ENCODE measurements around the gene FBXW11. TPM values are rescaled to one million over a fixed set of nuclear protein-coding genes. Genes with fewer than 3 reads are reported as not detected.

The FBXW11 gene
- total RNA-seq, 1 donor from 2014 or later, result 54.8 TPM

DNA sequence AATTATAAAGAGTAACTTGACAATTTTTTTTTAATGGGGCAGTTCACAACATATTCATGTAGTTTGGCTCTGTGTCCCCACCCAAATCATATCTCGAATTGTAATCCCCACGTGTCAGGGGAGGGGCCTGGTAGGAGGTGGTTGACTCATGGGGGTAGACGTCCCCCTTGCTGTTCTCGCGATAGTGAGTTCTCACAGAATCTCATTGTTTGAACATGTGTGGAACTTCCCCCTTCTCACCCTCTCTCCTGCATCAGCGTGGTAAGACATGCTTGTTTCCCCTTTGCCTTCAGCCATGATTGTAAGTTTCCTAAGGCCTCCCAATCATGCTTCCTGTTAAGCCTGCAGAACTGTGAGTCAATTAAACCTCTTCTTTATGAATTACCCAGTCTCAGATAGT lies 40.7 kb downstream of the FBXW11 start:
- Mint-ChIP-seq H3K27ac (ENCODE audit: unreplicated experiment) (peak overlapping the region; percentile 55), H3K36me3 (ENCODE audit: low read depth) (no peaks in the 10 kb centered on the region), H3K4me3 (ENCODE audit: unreplicated experiment) (no peak overlapping the region), H3K9me3 (ENCODE audit: low read depth) (no peaks in the 10 kb centered on the region), H3K27me3 (ENCODE audit: low read depth) (no peaks in the 10 kb centered on the region), H3K4me1 (ENCODE audit: low read depth) (peaks cover 58% of the 10 kb centered on the region)
- no peak for DNase-seq (ENCODE audit: low spot score)
- TF ChIP-seq, protein P1, sequence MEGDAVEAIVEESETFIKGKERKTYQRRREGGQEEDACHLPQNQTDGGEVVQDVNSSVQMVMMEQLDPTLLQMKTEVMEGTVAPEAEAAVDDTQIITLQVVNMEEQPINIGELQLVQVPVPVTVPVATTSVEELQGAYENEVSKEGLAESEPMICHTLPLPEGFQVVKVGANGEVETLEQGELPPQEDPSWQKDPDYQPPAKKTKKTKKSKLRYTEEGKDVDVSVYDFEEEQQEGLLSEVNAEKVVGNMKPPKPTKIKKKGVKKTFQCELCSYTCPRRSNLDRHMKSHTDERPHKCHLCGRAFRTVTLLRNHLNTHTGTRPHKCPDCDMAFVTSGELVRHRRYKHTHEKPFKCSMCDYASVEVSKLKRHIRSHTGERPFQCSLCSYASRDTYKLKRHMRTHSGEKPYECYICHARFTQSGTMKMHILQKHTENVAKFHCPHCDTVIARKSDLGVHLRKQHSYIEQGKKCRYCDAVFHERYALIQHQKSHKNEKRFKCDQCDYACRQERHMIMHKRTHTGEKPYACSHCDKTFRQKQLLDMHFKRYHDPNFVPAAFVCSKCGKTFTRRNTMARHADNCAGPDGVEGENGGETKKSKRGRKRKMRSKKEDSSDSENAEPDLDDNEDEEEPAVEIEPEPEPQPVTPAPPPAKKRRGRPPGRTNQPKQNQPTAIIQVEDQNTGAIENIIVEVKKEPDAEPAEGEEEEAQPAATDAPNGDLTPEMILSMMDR (IDR thresholded peaks at IDR 0.05), result no peak

DNA sequence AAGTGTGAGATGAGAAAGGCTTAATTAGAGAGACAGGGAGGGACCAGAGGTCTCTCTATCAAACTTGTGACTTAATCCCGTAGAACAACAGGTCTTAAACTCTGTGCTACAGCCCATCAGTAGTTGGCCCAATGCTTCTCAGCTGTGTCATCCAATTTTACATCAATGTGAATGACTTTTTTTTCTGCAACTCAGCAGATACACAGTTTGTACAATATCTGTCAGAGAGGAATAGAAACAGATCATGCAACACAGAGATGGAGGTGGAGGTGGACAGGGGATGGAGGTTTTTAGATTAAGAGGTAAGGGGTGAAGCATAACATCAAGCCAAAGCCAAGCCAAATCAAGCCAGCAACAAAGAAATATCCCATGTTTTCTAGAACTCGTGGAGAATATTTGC lies 43.0 kb downstream of the FBXW11 start:
- no peak overlapping the region for H3K27ac Mint-ChIP-seq (ENCODE audit: unreplicated experiment)
- TF ChIP-seq, protein P1 (IDR thresholded peaks at IDR 0.05), result no peak
- DNase-seq (ENCODE audit: low spot score), result no peak
- H3K27me3 Mint-ChIP-seq (ENCODE audit: low read depth), result no peaks in the 10 kb centered on the region
- H3K9me3 Mint-ChIP-seq (ENCODE audit: low read depth), result no peaks in the 10 kb centered on the region
- peaks cover 41% of the 10 kb centered on the region for H3K4me1 Mint-ChIP-seq (ENCODE audit: low read depth)
- H3K36me3 Mint-ChIP-seq (ENCODE audit: low read depth), result no peaks in the 10 kb centered on the region
- H3K4me3 Mint-ChIP-seq (ENCODE audit: unreplicated experiment), result no peak overlapping the region

DNA sequence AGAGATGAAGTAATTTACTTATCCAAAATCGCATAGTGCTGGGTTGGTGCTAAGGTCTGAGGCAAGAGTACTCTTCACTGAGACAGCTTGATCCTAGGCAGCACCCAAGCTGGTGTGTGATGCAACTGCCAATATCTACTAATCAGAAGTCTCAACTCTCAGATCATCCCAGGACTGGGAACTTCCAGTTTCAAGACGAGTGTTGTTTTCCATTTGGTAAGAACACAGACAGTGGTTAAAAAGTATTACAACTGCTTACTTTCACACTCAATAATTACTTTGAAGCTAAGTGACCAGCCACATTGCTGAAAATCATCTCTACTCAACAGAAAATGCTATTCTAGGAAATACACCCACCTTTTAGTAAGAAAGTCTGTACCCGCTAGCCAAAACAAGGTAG lies 45.3 kb downstream of the FBXW11 start:
- Mint-ChIP-seq H3K27me3 (ENCODE audit: low read depth) (no peaks in the 10 kb centered on the region), H3K4me1 (ENCODE audit: low read depth) (peaks cover 49% of the 10 kb centered on the region), H3K9me3 (ENCODE audit: low read depth) (no peaks in the 10 kb centered on the region), H3K27ac (ENCODE audit: unreplicated experiment) (no peak overlapping the region), H3K4me3 (ENCODE audit: unreplicated experiment) (no peak overlapping the region), H3K36me3 (ENCODE audit: low read depth) (no peaks in the 10 kb centered on the region)
- TF ChIP-seq, protein P1 (IDR thresholded peaks at IDR 0.05), result no peak
- no peak for DNase-seq (ENCODE audit: low spot score)

DNA sequence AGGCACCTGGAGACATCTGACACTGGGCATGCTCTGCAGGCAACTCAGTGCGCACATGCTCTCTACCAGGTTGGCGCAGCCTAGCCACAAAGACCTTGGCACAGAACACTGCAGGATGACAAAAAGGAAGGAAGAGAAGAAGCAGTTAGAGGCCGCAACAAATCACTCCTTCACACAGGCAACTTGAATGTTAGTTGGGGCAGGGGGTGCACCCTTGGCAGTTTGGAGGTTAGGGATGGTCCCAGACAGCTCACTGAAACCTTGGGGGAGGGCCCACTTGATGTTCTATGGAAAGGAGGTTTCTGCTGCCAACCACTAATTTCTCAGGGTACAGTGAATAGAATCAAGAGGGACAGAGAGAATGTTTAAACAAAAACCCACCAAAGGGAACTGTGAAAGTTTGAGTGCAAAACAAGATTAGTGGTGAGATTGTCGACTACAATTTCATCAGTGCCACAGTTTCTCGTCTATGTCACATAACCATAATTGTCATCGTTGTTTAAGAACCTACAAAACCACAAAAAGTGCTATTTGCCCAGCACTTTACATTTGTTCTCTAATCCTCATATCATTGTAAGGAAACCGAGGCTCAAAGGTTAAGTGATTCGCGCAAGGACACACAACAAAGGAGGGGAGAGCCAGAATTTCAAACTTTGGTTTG lies 48.7 kb downstream of the FBXW11 start:
- Mint-ChIP-seq H3K4me3 (ENCODE audit: unreplicated experiment) (no peak overlapping the region), H3K36me3 (ENCODE audit: low read depth) (no peaks in the 10 kb centered on the region), H3K27ac (ENCODE audit: unreplicated experiment) (no peak overlapping the region), H3K4me1 (ENCODE audit: low read depth) (peaks cover 61% of the 10 kb centered on the region), H3K9me3 (ENCODE audit: low read depth) (no peaks in the 10 kb centered on the region), H3K27me3 (ENCODE audit: low read depth) (no peaks in the 10 kb centered on the region)
- DNase-seq (ENCODE audit: low spot score), result no peak
- TF ChIP-seq, protein P1 (IDR thresholded peaks at IDR 0.05), result no peak

DNA sequence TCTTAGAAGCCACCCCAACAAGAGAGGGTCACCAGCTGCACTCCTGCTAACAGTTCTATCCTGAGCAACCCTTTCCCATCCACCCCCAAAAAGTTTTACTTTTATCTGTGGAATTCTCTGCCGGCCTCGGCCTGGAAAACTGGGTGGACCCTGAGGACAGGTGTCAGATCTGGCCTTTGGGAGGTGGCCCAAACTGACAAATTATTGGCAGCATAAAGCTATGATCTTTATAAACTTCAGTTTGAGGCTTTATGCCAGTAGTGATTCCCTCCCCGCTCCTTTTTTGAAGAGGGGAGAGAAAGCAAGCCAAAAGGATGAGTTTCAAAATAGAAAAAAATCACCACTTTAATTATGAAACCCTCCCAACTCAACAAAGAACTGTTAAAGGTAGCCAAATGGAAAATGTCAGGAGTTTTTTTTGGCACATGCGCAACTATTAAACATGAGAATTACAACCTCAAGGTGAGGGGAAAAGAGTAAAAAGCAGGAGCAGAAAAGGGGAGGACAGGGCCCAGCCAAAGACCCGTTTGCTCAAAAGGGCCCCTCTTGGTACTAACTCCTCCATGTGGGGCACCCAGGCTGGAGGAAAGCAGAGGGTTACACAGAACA lies 49.4 kb downstream of the FBXW11 start:
- no peaks in the 10 kb centered on the region for H3K27me3 Mint-ChIP-seq (ENCODE audit: low read depth)
- H3K9me3 Mint-ChIP-seq (ENCODE audit: low read depth), result no peaks in the 10 kb centered on the region
- DNase-seq (ENCODE audit: low spot score), result no peak
- no peaks in the 10 kb centered on the region for H3K36me3 Mint-ChIP-seq (ENCODE audit: low read depth)
- TF ChIP-seq, protein P1 (IDR thresholded peaks at IDR 0.05), result no peak
- H3K4me1 Mint-ChIP-seq (ENCODE audit: low read depth), result peaks cover 58% of the 10 kb centered on the region
- no peak overlapping the region for H3K27ac Mint-ChIP-seq (ENCODE audit: unreplicated experiment)
- H3K4me3 Mint-ChIP-seq (ENCODE audit: unreplicated experiment), result no peak overlapping the region
